Astrocyte of the cerebellum (primary cell): ENCODE data around the gene SMIM20.

Source experiments
- DNase-seq: peaks from one replicate; pipeline ENCODE4 v3.0.0-alpha.2; 2011; ENCODE audit warnings: low read depth
- H3K4me3 ChIP-seq: 2 replicates; pipeline ENCODE4 v1.5.1; 2011; ENCODE audit warnings: mild to moderate bottlenecking, low read depth, low read length, moderate library complexity
- in situ Hi-C: cut with HindIII; loops from 2 replicates; pipeline ENCODE4 v1.10.0; 2017; ENCODE audit warnings: low sequenced_read_pairs
- TF ChIP-seq, protein P1 (sequence below): IDR thresholded peaks from 2 replicates; pipeline ENCODE4 v1.5.1; 2012; ENCODE audit warnings: low read length, low read depth, moderate library complexity, mild to moderate bottlenecking; ENCODE audit errors: missing control alignments

SMIM20 gene

DNA sequence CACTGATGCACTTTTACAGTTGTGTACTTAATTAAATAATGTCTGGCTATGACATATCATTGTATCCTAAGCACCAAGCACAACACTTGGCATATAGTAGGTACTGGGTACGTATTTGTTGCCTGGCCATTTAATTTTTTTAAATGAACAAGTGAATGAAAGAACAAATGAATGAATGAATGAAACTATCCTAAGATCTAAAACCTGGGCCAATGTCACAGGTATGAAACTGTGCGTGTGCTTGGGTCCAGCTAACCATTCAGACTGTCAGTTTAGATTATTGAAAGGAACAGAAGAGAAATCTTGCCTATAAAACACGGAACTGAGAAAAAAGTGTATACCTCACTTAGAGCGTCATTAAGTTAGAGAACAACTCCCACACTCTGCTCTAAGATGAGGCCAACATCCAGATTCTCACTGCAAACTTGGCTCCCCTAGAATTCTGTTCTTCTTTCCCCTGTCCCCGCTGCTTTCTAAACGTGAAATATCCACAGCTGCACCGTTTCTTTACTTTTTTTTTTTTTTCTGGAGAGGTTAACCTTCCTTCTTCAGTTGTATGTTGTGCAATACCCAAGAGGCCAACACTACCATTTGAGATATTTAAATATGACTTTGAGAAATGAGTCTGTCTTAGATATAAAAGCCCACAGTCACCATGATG lies 33.9 kb upstream of the SMIM20 start:
- in situ Hi-C loops, result no loop called here
- H3K4me3 ChIP-seq, result no peak overlapping the region
- DNase-seq, result no peak
- TF ChIP-seq, protein P1, sequence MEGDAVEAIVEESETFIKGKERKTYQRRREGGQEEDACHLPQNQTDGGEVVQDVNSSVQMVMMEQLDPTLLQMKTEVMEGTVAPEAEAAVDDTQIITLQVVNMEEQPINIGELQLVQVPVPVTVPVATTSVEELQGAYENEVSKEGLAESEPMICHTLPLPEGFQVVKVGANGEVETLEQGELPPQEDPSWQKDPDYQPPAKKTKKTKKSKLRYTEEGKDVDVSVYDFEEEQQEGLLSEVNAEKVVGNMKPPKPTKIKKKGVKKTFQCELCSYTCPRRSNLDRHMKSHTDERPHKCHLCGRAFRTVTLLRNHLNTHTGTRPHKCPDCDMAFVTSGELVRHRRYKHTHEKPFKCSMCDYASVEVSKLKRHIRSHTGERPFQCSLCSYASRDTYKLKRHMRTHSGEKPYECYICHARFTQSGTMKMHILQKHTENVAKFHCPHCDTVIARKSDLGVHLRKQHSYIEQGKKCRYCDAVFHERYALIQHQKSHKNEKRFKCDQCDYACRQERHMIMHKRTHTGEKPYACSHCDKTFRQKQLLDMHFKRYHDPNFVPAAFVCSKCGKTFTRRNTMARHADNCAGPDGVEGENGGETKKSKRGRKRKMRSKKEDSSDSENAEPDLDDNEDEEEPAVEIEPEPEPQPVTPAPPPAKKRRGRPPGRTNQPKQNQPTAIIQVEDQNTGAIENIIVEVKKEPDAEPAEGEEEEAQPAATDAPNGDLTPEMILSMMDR, result no peak

DNA sequence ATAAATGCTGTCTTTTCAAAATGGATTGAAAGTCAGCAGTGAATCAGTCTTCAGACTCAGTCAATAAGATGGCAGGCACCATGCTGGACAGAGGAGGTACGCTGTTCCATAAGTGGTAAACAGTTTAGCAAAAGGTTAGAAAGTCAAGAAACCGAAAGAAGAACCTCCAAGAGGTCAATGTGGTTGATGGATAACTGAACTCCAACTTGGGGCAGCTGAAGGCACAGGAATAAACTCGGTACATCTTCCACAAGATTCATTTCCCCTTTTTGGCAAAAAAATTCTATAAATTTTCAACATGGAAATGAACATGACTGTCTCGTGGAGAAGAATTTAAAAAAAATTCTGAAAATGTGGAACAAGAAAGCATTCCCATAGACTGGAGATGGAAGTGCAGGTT lies 32.8 kb upstream of the SMIM20 start:
- TF ChIP-seq, protein P1, result no peak
- DNase-seq, result no peak
- in situ Hi-C loops, result no loop called here
- H3K4me3 ChIP-seq, result no peak overlapping the region

DNA sequence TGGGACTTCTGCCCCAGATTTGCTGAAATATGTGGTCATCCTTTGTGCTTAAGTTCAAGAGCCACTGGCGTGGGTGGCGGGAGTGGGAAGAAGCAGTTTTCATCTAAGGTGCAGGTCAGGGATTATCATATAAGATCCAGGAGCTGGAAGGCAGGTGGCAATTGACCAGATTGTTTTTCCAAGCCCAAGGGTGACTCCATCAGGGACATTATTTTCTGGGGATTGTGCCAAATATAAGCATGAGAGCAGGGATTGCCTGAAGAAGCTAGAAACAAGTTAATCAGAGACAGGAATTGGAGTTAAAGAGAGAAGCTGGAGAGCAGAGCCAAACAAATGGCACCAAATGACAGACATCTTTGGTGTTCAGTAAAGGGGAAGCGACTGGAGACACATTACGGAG lies 31.8 kb upstream of the SMIM20 start:
- in situ Hi-C loops, result no loop called here
- DNase-seq, result no peak
- TF ChIP-seq, protein P1, result no peak
- H3K4me3 ChIP-seq, result no peak overlapping the region

DNA sequence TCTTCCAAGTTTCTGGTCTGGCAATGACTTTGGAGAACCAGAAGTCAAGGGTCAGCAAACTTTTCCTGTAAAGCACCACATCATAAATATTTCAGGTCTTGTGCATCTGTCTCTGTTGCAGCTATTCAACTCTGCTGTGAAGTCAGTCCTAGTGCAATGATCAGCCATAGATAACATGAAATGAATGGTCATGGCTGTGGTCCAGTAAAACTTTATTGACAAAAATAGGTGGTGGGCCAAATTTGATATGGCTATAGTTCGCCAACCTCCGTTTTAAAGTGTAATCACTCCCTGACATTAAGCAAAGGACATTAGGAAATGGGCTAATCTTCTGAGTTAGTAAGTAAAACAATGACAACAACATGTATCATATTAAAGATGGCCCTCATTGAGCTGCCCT lies 30.5 kb upstream of the SMIM20 start:
- DNase-seq, result no peak
- H3K4me3 ChIP-seq, result no peak overlapping the region
- TF ChIP-seq, protein P1, result no peak
- in situ Hi-C loops, result no loop called here

DNA sequence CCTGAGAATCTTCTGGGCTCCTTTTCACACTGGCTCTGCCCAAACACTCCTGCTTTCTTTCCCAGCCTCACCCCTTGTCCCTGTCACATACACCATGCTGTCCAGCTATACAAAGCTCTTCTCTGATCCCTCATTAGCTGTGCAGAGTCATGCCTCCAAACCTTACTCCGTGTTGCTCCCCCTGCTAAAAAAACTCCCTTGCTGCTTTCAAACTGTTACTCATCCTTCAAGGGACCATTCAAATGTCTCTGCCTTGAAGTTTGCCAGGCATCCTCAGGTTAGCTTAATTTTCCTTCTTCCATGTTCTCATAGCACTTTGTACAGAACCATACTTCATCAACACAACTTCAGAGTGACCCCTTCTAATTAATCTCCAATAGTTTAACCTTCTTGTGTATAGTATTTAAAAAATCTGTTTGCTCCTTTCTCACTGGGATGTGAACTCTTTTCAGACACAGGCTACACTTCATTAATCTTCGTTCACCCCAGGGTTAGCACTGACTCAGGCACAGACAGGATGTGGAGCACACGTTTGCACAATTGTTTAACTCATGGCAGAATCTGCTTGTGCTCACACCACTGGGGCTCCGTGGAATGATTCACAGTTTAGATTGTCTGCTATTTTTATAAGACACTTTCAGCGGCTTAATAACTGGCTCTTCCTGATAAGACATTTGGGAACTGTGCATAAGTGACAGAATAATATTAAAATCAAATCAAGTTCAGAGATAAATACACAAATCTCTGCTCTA lies 29.8 kb upstream of the SMIM20 start:
- TF ChIP-seq, protein P1, result no peak
- in situ Hi-C loops, result no loop called here
- H3K4me3 ChIP-seq, result no peak overlapping the region
- no peak for DNase-seq

GRCh38 chr4:25888781-25889180 lies 25.2 kb upstream of the SMIM20 start:
- DNase-seq, result no peak
- in situ Hi-C loops, result no loop called here
- no peak overlapping the region for H3K4me3 ChIP-seq
- TF ChIP-seq, protein P1, result no peak
